Activated T-cell treated with anti-CD3 and anti-CD28 coated beads, Interleukin-2, amount 50 U/mL, for 48 hours (primary cell): Measurements from ENCODE around the gene DEFB115.
"Not testable (repeated sequence)": the region's sequence is repeated elsewhere in the genome, so short reads cannot be mapped to it uniquely, and the experiment has no call there.

Source experiments
- DNase-seq, 2 experiments: peaks; one replicate each; pipeline ENCODE4 v3.0.0-alpha.2; 2020

DEFB115 gene

GRCh38 chr20:31257364-31257763 is at the start of gene DEFB115:
Gene DEFB115, plus strand, starts transcription at chr20:31257664. Its CDS starts 0 bp downstream, at chr20:31257664.
- DNase-seq: no peak

GRCh38 chr20:31236953-31237352 is 20.5 kb upstream of the DEFB115 start:
- no peak for DNase-seq

GRCh38 chr20:31237763-31238162 is 19.7 kb upstream of the DEFB115 start:
- no peak for DNase-seq

GRCh38 chr20:31239139-31239538 is 18.3 kb upstream of the DEFB115 start:
- DNase-seq: no peak

GRCh38 chr20:31256959-31257358 is 505 bp upstream of the DEFB115 start:
- no peak for DNase-seq

GRCh38 chr20:31260326-31260932 is 3.0 kb downstream of the DEFB115 start:
- DNase-seq: no peak

- no peak for DNase-seq
Observed at GRCh38 chr20:31274441-31274840, 17.0 kb downstream of the DEFB115 start.

GRCh38 chr20:31278178-31278577 is 20.7 kb downstream of the DEFB115 start:
- no peak for DNase-seq

GRCh38 chr20:31284964-31285363 is 27.5 kb downstream of the DEFB115 start:
- DNase-seq: not testable (repeated sequence)

- no peak for DNase-seq
Observed at GRCh38 chr20:31308535-31309162, 51.2 kb downstream of the DEFB115 start, which contains the start of gene DEFB116. Gene DEFB116, minus strand, starts transcription at chr20:31308585. Its CDS starts 0 bp downstream, at chr20:31308585.
